H9 (cell line): ENCODE data around the gene TP73. TPM values are rescaled to one million over a fixed set of nuclear protein-coding genes. Genes with fewer than 3 reads are reported as not detected.

ENCODE experiments used
- DNase-seq: peaks from one replicate; pipeline ENCODE4 v3.0.0-alpha.2; 2017
- H2AFZ ChIP-seq: one replicate; pipeline ENCODE4 v1.6.1; 2013; ENCODE audit warnings: mild to moderate bottlenecking, low read length, control low read depth, moderate library complexity
- H2AK5ac ChIP-seq: 2 replicates; pipeline ENCODE4 v1.6.1; 2013; ENCODE audit warnings: low read length, control low read depth, mixed read lengths; ENCODE audit not compliant: insufficient read length
- H2BK120ac ChIP-seq: one replicate; pipeline ENCODE4 v1.6.1; 2013; ENCODE audit warnings: low read depth, mild to moderate bottlenecking, low read length, control low read depth, inconsistent platforms; ENCODE audit not compliant: poor library complexity, severe bottlenecking
- H2BK12ac ChIP-seq: 2 replicates; pipeline ENCODE4 v1.6.1; 2013; ENCODE audit warnings: low read length, control low read depth, mixed read lengths, low read depth; ENCODE audit not compliant: insufficient read length
- H2BK15ac ChIP-seq: 2 replicates; pipeline ENCODE4 v1.6.1; 2013; ENCODE audit warnings: low read depth, low read length, control low read depth
- H2BK20ac ChIP-seq: one replicate; pipeline ENCODE4 v1.6.1; 2013; ENCODE audit warnings: low read depth, mild to moderate bottlenecking, low read length, control low read depth, inconsistent platforms; ENCODE audit not compliant: poor library complexity, severe bottlenecking
- H2BK5ac ChIP-seq: 2 replicates; pipeline ENCODE4 v1.6.1; 2013; ENCODE audit warnings: low read length, control low read depth, mixed read lengths; ENCODE audit not compliant: insufficient read length
- H3K14ac ChIP-seq: 2 replicates; pipeline ENCODE4 v1.6.1; 2013; ENCODE audit warnings: low read length, control low read depth; ENCODE audit not compliant: insufficient read depth
- H3K18ac ChIP-seq: 2 replicates; pipeline ENCODE4 v1.6.1; 2013; ENCODE audit warnings: low read depth, mild to moderate bottlenecking, mixed read lengths, low read length, control low read depth; ENCODE audit not compliant: insufficient read length
- H3K23ac ChIP-seq: 2 replicates; pipeline ENCODE4 v1.6.1; 2013; ENCODE audit warnings: low read length, control low read depth, mixed read lengths, low read depth; ENCODE audit not compliant: insufficient read length
- H3K23me2 ChIP-seq: 2 replicates; pipeline ENCODE4 v1.6.1; 2013; ENCODE audit warnings: low read depth, mild to moderate bottlenecking, mixed read lengths, low read length, control low read depth; ENCODE audit not compliant: insufficient read length, poor library complexity, severe bottlenecking
- H3K27ac ChIP-seq: 2 replicates; pipeline ENCODE4 v1.5.1; 2013; ENCODE audit warnings: low read length, control low read depth, mixed read lengths, low read depth; ENCODE audit not compliant: insufficient read length
- H3K27me3 ChIP-seq: 2 replicates; pipeline ENCODE4 v1.6.1; 2013; ENCODE audit warnings: low read length, control low read depth, inconsistent platforms; ENCODE audit not compliant: insufficient read depth
- H3K4ac ChIP-seq: 2 replicates; pipeline ENCODE4 v1.6.1; 2013; ENCODE audit warnings: low read depth, mild to moderate bottlenecking, control low read depth, inconsistent platforms, low read length, moderate library complexity
- H3K4me1 ChIP-seq: 2 replicates; pipeline ENCODE4 v1.6.1; 2013; ENCODE audit warnings: low read length, control low read depth, inconsistent platforms; ENCODE audit not compliant: insufficient read depth
- H3K4me2 ChIP-seq: 2 replicates; pipeline ENCODE4 v1.6.1; 2013; ENCODE audit warnings: low read length, control low read depth, mixed read lengths; ENCODE audit not compliant: insufficient read length, insufficient read depth
- H3K56ac ChIP-seq: 2 replicates; pipeline ENCODE4 v1.6.1; 2013; ENCODE audit warnings: low read depth, mild to moderate bottlenecking, mixed read lengths, low read length, control low read depth; ENCODE audit not compliant: insufficient read length
- H3K79me1 ChIP-seq: 2 replicates; pipeline ENCODE4 v1.6.1; 2013; ENCODE audit warnings: low read depth, mild to moderate bottlenecking, moderate library complexity, low read length, control low read depth, inconsistent platforms; ENCODE audit not compliant: insufficient read depth, poor library complexity, severe bottlenecking
- H3K79me2 ChIP-seq: 2 replicates; pipeline ENCODE4 v1.6.1; 2013; ENCODE audit warnings: low read length, control low read depth, inconsistent platforms; ENCODE audit not compliant: insufficient read depth
- H3K9ac ChIP-seq: 2 replicates; pipeline ENCODE4 v1.6.1; 2013; ENCODE audit warnings: low read length, control low read depth, mixed read lengths; ENCODE audit not compliant: insufficient read length; ENCODE audit errors: extremely low read depth
- H3K9me3 ChIP-seq: one replicate; pipeline ENCODE4 v1.6.1; 2013; ENCODE audit warnings: low read depth, low read length, inconsistent platforms; ENCODE audit not compliant: control insufficient read depth
- H3T11ph ChIP-seq: one replicate; pipeline ENCODE4 v1.6.1; 2013; ENCODE audit warnings: mild to moderate bottlenecking, low read length, control low read depth, inconsistent platforms
- H4K20me1 ChIP-seq: one replicate; pipeline ENCODE4 v1.6.1; 2013; ENCODE audit not compliant: control insufficient read depth, insufficient read length, insufficient read depth
- H4K5ac ChIP-seq: 2 replicates; pipeline ENCODE4 v1.6.1; 2013; ENCODE audit warnings: low read depth, mild to moderate bottlenecking, mixed read lengths, low read length, control low read depth; ENCODE audit not compliant: insufficient read length
- H4K8ac ChIP-seq: replicated peaks from 2 replicates; pipeline ENCODE4 v1.6.1; 2013; ENCODE audit warnings: low read length, control low read depth, mixed read lengths, low read depth; ENCODE audit not compliant: insufficient read length
- H4K91ac ChIP-seq: 2 replicates; pipeline ENCODE4 v1.6.1; 2013; ENCODE audit warnings: low read depth, mild to moderate bottlenecking, moderate library complexity, mixed read lengths, low read length, control low read depth; ENCODE audit not compliant: insufficient read length
- H3K27ac Mint-ChIP-seq, 3 experiments: 2 replicates in 2 of 3; 3 replicates in 1 of 3; pipeline ENCODE4 v1.8.0; 2020 to 2021; ENCODE audit warnings: mixed read lengths in 3 of 3, mild to moderate bottlenecking in 1 of 3, moderate library complexity in 1 of 3
- H3K27me3 Mint-ChIP-seq: 2 replicates; pipeline ENCODE4 v1.8.0; 2021; ENCODE audit warnings: low read depth, mild to moderate bottlenecking, moderate library complexity, mixed read lengths
- H3K36me3 Mint-ChIP-seq, 3 experiments: 2 replicates in 2 of 3; 3 replicates in 1 of 3; pipeline ENCODE4 v1.8.0; 2020 to 2021; ENCODE audit warnings: low read depth in 3 of 3, mixed read lengths in 3 of 3; ENCODE audit not compliant: insufficient read depth in 1 of 3
- H3K4me1 Mint-ChIP-seq, 2 experiments: 2 replicates each; pipeline ENCODE4 v1.8.0; 2020; ENCODE audit warnings: mixed read lengths in 2 of 2
- H3K4me3 Mint-ChIP-seq, 2 experiments: 2 replicates in 1 of 2; 3 replicates in 1 of 2; pipeline ENCODE4 v1.8.0; 2020 to 2021; ENCODE audit warnings: mild to moderate bottlenecking in 2 of 2, mixed read lengths in 2 of 2, moderate library complexity in 1 of 2
- H3K9me3 Mint-ChIP-seq, 2 experiments: 2 replicates in 1 of 2; 3 replicates in 1 of 2; pipeline ENCODE4 v1.8.0; 2020; ENCODE audit warnings: mild to moderate bottlenecking in 2 of 2, mixed read lengths in 2 of 2, moderate library complexity in 1 of 2
- CTCF ChIP-seq: fragments of 200-600 bp; sonication (generic); conservative IDR thresholded peaks from 3 replicates; pipeline ENCODE4 v1.8.0; 2021; ENCODE audit warnings: antibody characterized with exemption, mild to moderate bottlenecking
- WGBS: extraction: QIAGEN DNeasy Blood & Tissue Kit; methylation state at CpG from one replicate; pipeline ENCODE4 v1.1.7; 2013; ENCODE audit warnings: missing lambda C conversion rate, low lambda C conversion rate, mixed read lengths; ENCODE audit not compliant: insufficient read length; ENCODE audit errors: extremely low coverage; 5-methylcytosine and 5-hydroxymethylcytosine counted together
- total RNA-seq: library from RNA; stranded (reverse); gene quantifications from 2 replicates; pipeline ENCODE4 v1.2.1, GENCODE V29; 2021

TP73 gene
- total RNA-seq, 1 experiment from 2014 or later = 4.7 TPM

GRCh38 chr1:3641816-3642215, 10.5 kb upstream of the TP73 start:
- no CpG with 5 or more reads among the region's 11 CpGs for WGBS
- no peaks in the 10 kb centered on the region for H3K79me1 ChIP-seq
- H3K56ac ChIP-seq = no peak overlapping the region
- H3K4me1 Mint-ChIP-seq = no peaks in the 10 kb centered on the region
- H3K9ac ChIP-seq = no peak overlapping the region
- no peak overlapping the region for H3K14ac ChIP-seq
- no peak overlapping the region for H2BK120ac ChIP-seq
- H4K20me1 ChIP-seq = no peaks in the 10 kb centered on the region
- H3K4me1 ChIP-seq = no peaks in the 10 kb centered on the region
- no peak overlapping the region for H3K18ac ChIP-seq
- H3K23me2 ChIP-seq = no peaks in the 10 kb centered on the region
- no peaks in the 10 kb centered on the region for H3K79me2 ChIP-seq
- DNase-seq = no peak
- no peak overlapping the region for H2AFZ ChIP-seq
- H3K4me2 ChIP-seq = no peak overlapping the region
- no peak overlapping the region for H3K4ac ChIP-seq
- H2BK20ac ChIP-seq = no peak overlapping the region
- H3K36me3 Mint-ChIP-seq = peaks cover 2 to 52% (median 26%) of the 10 kb centered on the region in 3 experiments; a peak in 6 of 7 replicates
- no peak overlapping the region for H2AK5ac ChIP-seq
- no peaks in the 10 kb centered on the region for H3K27me3 Mint-ChIP-seq
- no peak overlapping the region for H3T11ph ChIP-seq
- H4K5ac ChIP-seq = no peak overlapping the region
- no peak overlapping the region; a peak in 1 of 5 replicates for H3K4me3 Mint-ChIP-seq
- peak overlapping the region in 1 of 3 experiments; percentile 72; a peak in 2 of 7 replicates for H3K27ac Mint-ChIP-seq
- no peak overlapping the region for H4K8ac ChIP-seq
- H3K23ac ChIP-seq = no peak overlapping the region
- H2BK15ac ChIP-seq = no peak overlapping the region
- no peaks in the 10 kb centered on the region for H3K27me3 ChIP-seq
- H3K9me3 Mint-ChIP-seq = no peaks in the 10 kb centered on the region
- H4K91ac ChIP-seq = no peak overlapping the region
- H3K9me3 ChIP-seq = no peaks in the 10 kb centered on the region
- TF ChIP-seq CTCF = no peak
- H3K27ac ChIP-seq = no peak overlapping the region
- H2BK5ac ChIP-seq = no peak overlapping the region
- no peak overlapping the region for H2BK12ac ChIP-seq
